Left lobe of liver (tissue), 1 donor: ENCODE results near the gene TLN1. TPM values are rescaled to one million over a fixed set of nuclear protein-coding genes. Genes with fewer than 3 reads are reported as not detected.

Experiments
- total RNA-seq: library from RNA; stranded (reverse); gene quantifications from one replicate; pipeline ENCODE4 v1.2.1, GENCODE V29; 2021
- donor health status: DM: no; HTN: yes; CAD: no.

Gene TLN1
- total RNA-seq, 1 donor from 2014 or later, result 107 TPM

Other genes with a start within 250 kb of the TLN1 start
- 9.1 TPM for gene RUSC2, start 242.1 kb downstream of the TLN1 start, total RNA-seq
- gene TESK1, start 126.9 kb downstream of the TLN1 start, total RNA-seq, result 15.6 TPM
- 0.93 TPM for gene CD72, start 113.8 kb downstream of the TLN1 start, total RNA-seq
- 0.23 TPM for gene SIT1, start 81.3 kb downstream of the TLN1 start, total RNA-seq
- 13,056 TPM for gene RMRP, start 74.2 kb downstream of the TLN1 start, total RNA-seq
- 12.6 TPM for gene CCDC107, start 73.9 kb downstream of the TLN1 start, total RNA-seq
- 0.40 TPM for gene ARHGEF39, start 67.0 kb downstream of the TLN1 start, total RNA-seq
- 0.96 TPM for gene CA9, start 58.3 kb downstream of the TLN1 start, total RNA-seq
- 6.6 TPM for gene TPM2, start 42.3 kb downstream of the TLN1 start, total RNA-seq
- 13.9 TPM for gene CREB3, start 471 bp upstream of the TLN1 start, total RNA-seq
- 44.0 TPM for gene GBA2, start 17.0 kb upstream of the TLN1 start, total RNA-seq
- 14.5 TPM for gene RGP1, start 17.1 kb upstream of the TLN1 start, total RNA-seq
- 1.5 TPM for gene MSMP, start 22.1 kb upstream of the TLN1 start, total RNA-seq
- gene NPR2, start 59.4 kb upstream of the TLN1 start, total RNA-seq, result 3.3 TPM
- gene SPAG8, start 80.1 kb upstream of the TLN1 start, total RNA-seq, result 0.50 TPM
- 71.5 TPM for gene HINT2, start 82.8 kb upstream of the TLN1 start, total RNA-seq
- gene FAM221B, start 96.5 kb upstream of the TLN1 start, total RNA-seq, result not detected
- 4.4 TPM for gene TMEM8B, start 97.0 kb upstream of the TLN1 start, total RNA-seq
- gene OR13J1, start 138.2 kb upstream of the TLN1 start, total RNA-seq, result not detected
- 0.96 TPM for gene HRCT1, start 174.0 kb upstream of the TLN1 start, total RNA-seq
- 1.1 TPM for gene SPAAR, start 177.3 kb upstream of the TLN1 start, total RNA-seq
- gene OR2S2, start 226.0 kb upstream of the TLN1 start, total RNA-seq, result not detected